ENCODE results near the gene KRTAP10-7. TPM values are rescaled to one million over a fixed set of nuclear protein-coding genes. Genes with fewer than 3 reads are reported as not detected.
A peak's percentile ranks its signal among the peaks of the same experiment; 100 is the strongest.
"Not testable (repeated sequence)": the region's sequence is repeated elsewhere in the genome, so short reads cannot be mapped to it uniquely, and the experiment has no call there.

Gene KRTAP10-7
- total RNA-seq, 1 experiment from 2014 or later = not detected

GRCh38 chr21:44571844-44572782 is 28.3 kb upstream of the KRTAP10-7 start:
- no peak for DNase-seq (ENCODE audit: low spot score)

GRCh38 chr21:44572959-44573583 is 27.3 kb upstream of the KRTAP10-7 start:
- peak; percentile 37 for DNase-seq (ENCODE audit: low spot score)

- not testable (repeated sequence) for DNase-seq (ENCODE audit: low spot score)
Measured at GRCh38 chr21:44573630-44574456, 26.6 kb upstream of the KRTAP10-7 start, which contains the start of gene KRTAP10-4. TSS of gene KRTAP10-4 (plus strand) at chr21:44573729. CDS start at chr21:44573759, 30 bp downstream.

GRCh38 chr21:44574457-44575306 is 25.7 kb upstream of the KRTAP10-7 start:
- no peak for DNase-seq (ENCODE audit: low spot score)

GRCh38 chr21:44575307-44576024 is 24.9 kb upstream of the KRTAP10-7 start:
- no peak for DNase-seq (ENCODE audit: low spot score)

GRCh38 chr21:44576025-44576420 is 24.4 kb upstream of the KRTAP10-7 start:
- DNase-seq (ENCODE audit: low spot score) = no peak

- no peak for DNase-seq (ENCODE audit: low spot score)
Measured at GRCh38 chr21:44578371-44579055, 21.9 kb upstream of the KRTAP10-7 start.

- no peak for DNase-seq (ENCODE audit: low spot score)
Measured at GRCh38 chr21:44579056-44579832, 21.2 kb upstream of the KRTAP10-7 start.

GRCh38 chr21:44579833-44580144 is 20.6 kb upstream of the KRTAP10-7 start:
- no peak for DNase-seq (ENCODE audit: low spot score)

- DNase-seq (ENCODE audit: low spot score) = not testable (repeated sequence)
Measured at GRCh38 chr21:44580231-44580821, 20.1 kb upstream of the KRTAP10-7 start, which contains the start of gene KRTAP10-5. TSS of gene KRTAP10-5 (minus strand) at chr21:44580604. CDS start at chr21:44580578, 26 bp downstream.

- no peak for DNase-seq (ENCODE audit: low spot score)
Measured at GRCh38 chr21:44581158-44581557, 19.2 kb upstream of the KRTAP10-7 start.

GRCh38 chr21:44582055-44582454 is 18.3 kb upstream of the KRTAP10-7 start:
- peak; percentile 7 for DNase-seq (ENCODE audit: low spot score)

GRCh38 chr21:44583089-44583799 is 17.2 kb upstream of the KRTAP10-7 start:
- DNase-seq (ENCODE audit: low spot score) = no peak

- DNase-seq (ENCODE audit: low spot score) = no peak
Measured at GRCh38 chr21:44583800-44584147, 16.6 kb upstream of the KRTAP10-7 start.

- DNase-seq (ENCODE audit: low spot score) = no peak
Measured at GRCh38 chr21:44585892-44586291, 14.5 kb upstream of the KRTAP10-7 start.

GRCh38 chr21:44589094-44589493 is 11.3 kb upstream of the KRTAP10-7 start:
- no peak for DNase-seq (ENCODE audit: low spot score)

- no peak for DNase-seq (ENCODE audit: low spot score)
Measured at GRCh38 chr21:44589586-44590305, 10.7 kb upstream of the KRTAP10-7 start.

Data from A172 (cell line).